Right ventricle myocardium inferior (tissue), 1 donor: ENCODE measurements around the gene GPC6. TPM values are rescaled to one million over a fixed set of nuclear protein-coding genes. Genes with fewer than 3 reads are reported as not detected.

Experiments
- ATAC-seq: fragments of 200-7000 bp; cut with Tn5 transposase; one replicate; pipeline ENCODE4 v1.9.1; 2020; ENCODE audit warnings: mild to moderate bottlenecking, moderate library complexity
- DNase-seq: peaks from one replicate; pipeline ENCODE4 v3.0.0; 2021; ENCODE audit errors: missing footprints
- intact Hi-C: fragments of 100-400 bp; cut with DNase I; formaldehyde crosslinking; loops from one replicate; pipeline ENCODE4 v1.11.0; 2022
- total RNA-seq: library from RNA; stranded (reverse); fragmentation: NEBNext Ultra II Directional; extraction: Animal tissue kit (Norgen Biotek cat#: 25700); gene quantifications from one replicate; pipeline ENCODE4 v1.2.1, GENCODE V29; 2021
- donor health status: DM: no; HTN: yes; CAD: no; lungs with severe emphysema.

Gene GPC6
- total RNA-seq, 1 donor from 2014 or later, result 2.6 TPM

- no peak for ATAC-seq
- no peak for DNase-seq
- intact Hi-C loops, result no loop called here
Observed at GRCh38 chr13:94232956-94233355, 1006.3 kb downstream of the GPC6 start.

- peak; percentile 43 for ATAC-seq
- intact Hi-C loops, result no loop called here
Observed at GRCh38 chr13:94233401-94233800, 1006.8 kb downstream of the GPC6 start.

GRCh38 chr13:94233837-94234236 is 1007.2 kb downstream of the GPC6 start:
- intact Hi-C loops, result no loop called here
- ATAC-seq, result no peak

More at GRCh38 chr13:94233401-94233800, 1006.8 kb downstream of the GPC6 start:
- no peak for DNase-seq

GRCh38 chr13:94234738-94235137 is 1008.1 kb downstream of the GPC6 start:
- DNase-seq (no peak), ATAC-seq (no peak)
- intact Hi-C loops, result no loop called here

More at GRCh38 chr13:94233837-94234236, 1007.2 kb downstream of the GPC6 start:
- no peak for DNase-seq

DNA sequence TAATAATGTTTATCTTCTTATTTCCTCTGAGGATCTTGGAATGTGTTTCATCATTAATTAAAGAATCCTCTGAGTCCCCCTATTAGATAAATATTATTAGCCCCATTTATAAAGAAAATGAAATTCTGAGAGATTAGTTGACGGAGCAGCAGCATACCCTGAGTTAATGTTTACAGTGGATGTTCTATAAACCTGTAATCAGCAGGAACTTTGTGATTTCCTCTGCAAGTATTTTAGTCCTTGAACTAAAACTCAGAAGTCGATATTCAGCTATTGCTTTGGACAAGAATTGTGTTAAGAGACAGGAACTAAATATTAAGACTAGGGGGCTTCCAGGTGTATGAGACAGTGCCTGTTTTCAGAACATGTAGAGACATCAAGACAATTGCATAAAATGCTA is 1009.5 kb downstream of the GPC6 start:
- intact Hi-C loops, result no loop called here
- DNase-seq, result no peak
- ATAC-seq, result no peak

DNA sequence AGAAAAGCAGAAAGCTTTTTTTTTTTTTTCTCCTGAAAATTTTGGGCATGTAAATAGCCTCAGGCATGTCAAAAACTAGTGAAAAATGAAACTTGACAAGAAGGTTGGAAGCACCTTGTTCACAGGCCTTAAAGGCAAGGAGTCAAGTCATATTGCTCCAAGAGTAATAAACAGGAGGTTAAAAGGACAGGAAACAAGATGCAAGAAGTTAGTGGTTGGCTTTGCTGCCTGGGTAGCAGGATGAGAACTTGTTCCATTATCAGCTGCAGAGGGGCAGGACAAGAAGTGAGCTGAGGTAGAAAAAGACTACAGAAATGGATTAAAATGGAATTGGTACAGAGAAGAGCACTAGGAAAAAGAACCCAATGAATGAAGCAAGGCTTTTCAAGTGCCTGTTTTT is 1010.3 kb downstream of the GPC6 start:
- ATAC-seq (no peak), DNase-seq (no peak)
- intact Hi-C loops, result no loop called here

GRCh38 chr13:94239135-94239534 is 1012.5 kb downstream of the GPC6 start:
- no peak for ATAC-seq
- intact Hi-C loops, result no loop called here
- DNase-seq, result no peak

GRCh38 chr13:94242554-94242953 is 1015.9 kb downstream of the GPC6 start:
- no peak for ATAC-seq
- intact Hi-C loops, result no loop called here
- no peak for DNase-seq

- DNase-seq (no peak), ATAC-seq (no peak)
- intact Hi-C loops, result no loop called here
Observed at GRCh38 chr13:94243551-94243950, 1016.9 kb downstream of the GPC6 start.

GRCh38 chr13:94246495-94246894 is 1019.9 kb downstream of the GPC6 start:
- intact Hi-C loops, result no loop called here
- ATAC-seq (no peak), DNase-seq (no peak)

- no peak for ATAC-seq
- intact Hi-C loops, result no loop called here
- DNase-seq, result no peak
Observed at GRCh38 chr13:94247890-94248289, 1021.3 kb downstream of the GPC6 start.

DNA sequence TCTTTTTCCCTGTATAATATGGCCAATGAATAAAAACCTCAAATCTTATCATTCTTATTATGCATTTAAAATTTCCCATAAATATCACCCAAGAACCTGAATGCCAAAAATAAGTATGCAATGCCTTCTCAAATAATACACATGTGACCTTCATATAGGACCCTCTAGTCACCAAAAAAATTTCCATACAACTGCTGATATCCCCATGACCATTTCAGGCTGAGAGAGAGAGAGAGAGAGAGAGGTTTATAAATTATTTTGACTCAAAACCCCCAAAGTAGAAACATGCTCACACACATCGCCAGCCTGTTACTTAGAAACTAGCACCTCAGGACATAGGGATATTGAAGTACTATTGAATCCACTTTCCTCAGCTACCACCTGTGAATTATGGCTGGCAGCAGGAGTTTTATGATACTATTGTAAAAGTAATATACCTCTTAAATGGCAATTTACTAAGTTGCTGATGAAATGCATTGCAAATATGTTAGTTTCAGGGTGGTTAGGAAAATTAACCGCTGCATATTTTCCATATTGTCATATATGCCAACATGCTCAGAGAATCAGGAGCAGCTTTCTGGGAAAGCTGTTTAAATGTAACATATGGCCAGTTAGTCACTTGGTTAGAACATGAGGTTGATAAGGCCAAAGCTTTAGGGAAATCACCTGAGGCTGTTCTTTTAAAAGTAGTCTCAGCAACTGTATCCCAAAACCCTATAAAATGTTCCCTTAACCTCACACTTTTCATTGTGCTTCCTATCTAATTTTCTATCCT is 1022.0 kb downstream of the GPC6 start:
- ATAC-seq (no peak), DNase-seq (no peak)
- intact Hi-C loops, result no loop called here

- intact Hi-C loops, result no loop called here
- DNase-seq (no peak), ATAC-seq (no peak)
Observed at GRCh38 chr13:94249512-94249911, 1022.9 kb downstream of the GPC6 start.

- intact Hi-C loops, result no loop called here
- peak; percentile 54 for ATAC-seq
- no peak for DNase-seq
Observed at GRCh38 chr13:94251831-94252608, 1025.4 kb downstream of the GPC6 start.

DNA sequence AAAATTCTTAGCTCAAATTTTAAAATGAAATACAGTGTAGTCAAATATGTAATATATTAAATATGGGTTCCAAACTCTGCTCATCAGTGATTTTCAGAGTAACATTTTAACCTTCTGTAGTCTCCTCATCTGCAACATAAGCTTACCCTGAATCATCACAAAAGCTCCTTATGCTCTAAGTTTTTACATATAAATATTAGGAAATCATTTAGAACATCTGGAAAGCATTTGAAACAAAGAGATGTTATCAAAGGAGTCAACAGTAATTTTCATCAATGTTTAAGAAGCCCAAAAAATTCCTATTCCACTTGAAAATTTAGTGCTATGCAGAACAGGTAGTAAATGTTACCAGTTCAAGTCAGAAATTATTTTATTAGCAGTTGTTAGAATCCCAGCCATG is 1028.1 kb downstream of the GPC6 start:
- ATAC-seq (no peak), DNase-seq (no peak)
- intact Hi-C loops, result no loop called here

DNA sequence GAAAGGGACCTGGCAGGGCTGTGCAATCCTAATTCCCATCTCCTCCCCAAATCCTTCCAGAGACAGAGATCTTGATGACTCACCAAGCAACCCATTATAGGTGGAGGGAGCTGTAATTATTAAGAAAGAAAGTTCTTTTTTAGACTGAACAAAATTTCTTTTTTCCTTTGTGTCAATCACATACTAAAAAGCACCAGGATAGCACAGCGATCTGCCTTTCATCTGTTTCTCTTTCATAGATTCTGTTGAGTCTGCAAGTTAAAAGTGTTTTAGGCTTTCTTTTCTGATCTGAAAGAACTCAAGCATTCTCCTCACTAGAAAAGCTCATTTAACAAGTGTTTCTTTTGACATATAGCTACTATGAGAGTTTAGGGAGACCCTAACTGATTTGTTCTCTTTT is 1030.1 kb downstream of the GPC6 start:
- DNase-seq (no peak), ATAC-seq (no peak)
- intact Hi-C loops, result no loop called here

DNA sequence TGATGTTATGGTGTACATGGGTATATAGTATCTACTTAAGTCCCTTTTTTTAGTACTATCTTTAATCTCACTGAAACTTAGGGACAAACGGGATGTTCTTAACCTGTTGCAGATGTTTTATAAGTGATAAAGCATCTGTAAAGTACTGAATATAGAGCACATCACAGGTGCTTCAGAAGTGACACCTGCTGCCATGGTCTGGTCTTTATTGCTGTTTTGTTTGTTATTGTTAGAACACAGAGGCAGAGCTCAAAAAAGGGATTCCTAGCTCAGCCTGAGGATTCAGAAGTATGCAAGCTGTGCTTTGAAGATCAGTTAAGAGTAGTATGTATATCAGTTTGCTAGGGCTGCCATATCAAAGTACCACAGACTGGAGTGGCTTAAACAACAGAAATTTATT is 1033.4 kb downstream of the GPC6 start:
- intact Hi-C loops, result no loop called here
- DNase-seq (no peak), ATAC-seq (no peak)

DNA sequence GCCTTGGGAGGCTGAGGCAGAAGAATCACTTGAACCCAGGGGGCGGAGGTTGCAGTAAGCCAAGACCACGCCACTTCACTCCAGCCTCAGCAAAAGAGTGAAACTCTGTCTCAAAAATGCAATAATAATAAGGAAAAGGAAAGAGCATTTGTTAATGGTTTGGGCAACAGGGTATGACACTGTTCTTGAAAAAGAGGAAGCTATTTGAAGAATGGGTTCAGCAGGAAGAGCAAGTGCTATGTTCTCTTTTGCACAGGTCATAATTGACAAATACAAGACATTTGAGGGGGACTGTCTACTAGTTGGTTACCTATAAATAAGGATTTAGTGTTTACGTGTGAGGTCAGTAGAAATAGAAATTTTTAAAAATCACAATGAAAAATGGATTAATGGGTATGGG is 1034.6 kb downstream of the GPC6 start:
- no peak for DNase-seq
- ATAC-seq, result no peak
- intact Hi-C loops, result no loop called here

DNA sequence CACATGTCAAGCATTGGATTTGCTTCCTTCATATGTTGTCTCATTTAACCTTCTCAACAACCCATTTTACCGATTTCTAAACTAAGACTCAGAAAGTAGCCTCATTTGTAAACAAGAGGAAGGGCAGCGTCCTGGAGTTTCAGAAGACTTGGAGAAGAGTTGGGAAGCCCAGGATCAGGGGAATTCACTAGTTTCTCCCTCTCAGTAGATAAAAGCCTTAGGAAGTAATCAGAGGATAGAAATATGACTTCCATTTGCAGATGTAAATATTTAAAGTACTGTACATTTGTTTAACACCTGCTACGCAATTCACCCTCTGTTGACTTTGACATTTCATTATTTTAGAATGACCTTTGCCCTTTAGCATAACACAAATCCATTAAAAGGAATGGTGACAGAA is 1036.4 kb downstream of the GPC6 start:
- intact Hi-C loops, result no loop called here
- DNase-seq, result no peak
- ATAC-seq, result no peak
